H9 (cell line): Measurements from ENCODE around the gene CDY2A. TPM values are rescaled to one million over a fixed set of nuclear protein-coding genes. Genes with fewer than 3 reads are reported as not detected.
"Not testable (repeated sequence)": the region's sequence is repeated elsewhere in the genome, so short reads cannot be mapped to it uniquely, and the experiment has no call there.

Experiments
- DNase-seq: peaks from one replicate; pipeline ENCODE4 v3.0.0-alpha.2; 2017
- H2AFZ ChIP-seq: one replicate; pipeline ENCODE4 v1.6.1; 2013; ENCODE audit warnings: mild to moderate bottlenecking, low read length, control low read depth, moderate library complexity
- H2AK5ac ChIP-seq: 2 replicates; pipeline ENCODE4 v1.6.1; 2013; ENCODE audit warnings: low read length, control low read depth, mixed read lengths; ENCODE audit not compliant: insufficient read length
- H2BK120ac ChIP-seq: one replicate; pipeline ENCODE4 v1.6.1; 2013; ENCODE audit warnings: low read depth, mild to moderate bottlenecking, low read length, control low read depth, inconsistent platforms; ENCODE audit not compliant: poor library complexity, severe bottlenecking
- H2BK12ac ChIP-seq: 2 replicates; pipeline ENCODE4 v1.6.1; 2013; ENCODE audit warnings: low read length, control low read depth, mixed read lengths, low read depth; ENCODE audit not compliant: insufficient read length
- H2BK15ac ChIP-seq: 2 replicates; pipeline ENCODE4 v1.6.1; 2013; ENCODE audit warnings: low read depth, low read length, control low read depth
- H2BK20ac ChIP-seq: one replicate; pipeline ENCODE4 v1.6.1; 2013; ENCODE audit warnings: low read depth, mild to moderate bottlenecking, low read length, control low read depth, inconsistent platforms; ENCODE audit not compliant: poor library complexity, severe bottlenecking
- H2BK5ac ChIP-seq: 2 replicates; pipeline ENCODE4 v1.6.1; 2013; ENCODE audit warnings: low read length, control low read depth, mixed read lengths; ENCODE audit not compliant: insufficient read length
- H3K14ac ChIP-seq: 2 replicates; pipeline ENCODE4 v1.6.1; 2013; ENCODE audit warnings: low read length, control low read depth; ENCODE audit not compliant: insufficient read depth
- H3K18ac ChIP-seq: 2 replicates; pipeline ENCODE4 v1.6.1; 2013; ENCODE audit warnings: low read depth, mild to moderate bottlenecking, mixed read lengths, low read length, control low read depth; ENCODE audit not compliant: insufficient read length
- H3K23ac ChIP-seq: 2 replicates; pipeline ENCODE4 v1.6.1; 2013; ENCODE audit warnings: low read length, control low read depth, mixed read lengths, low read depth; ENCODE audit not compliant: insufficient read length
- H3K23me2 ChIP-seq: 2 replicates; pipeline ENCODE4 v1.6.1; 2013; ENCODE audit warnings: low read depth, mild to moderate bottlenecking, mixed read lengths, low read length, control low read depth; ENCODE audit not compliant: insufficient read length, poor library complexity, severe bottlenecking
- H3K27ac ChIP-seq: 2 replicates; pipeline ENCODE4 v1.5.1; 2013; ENCODE audit warnings: low read length, control low read depth, mixed read lengths, low read depth; ENCODE audit not compliant: insufficient read length
- H3K27me3 ChIP-seq: 2 replicates; pipeline ENCODE4 v1.6.1; 2013; ENCODE audit warnings: low read length, control low read depth, inconsistent platforms; ENCODE audit not compliant: insufficient read depth
- H3K4ac ChIP-seq: 2 replicates; pipeline ENCODE4 v1.6.1; 2013; ENCODE audit warnings: low read depth, mild to moderate bottlenecking, control low read depth, inconsistent platforms, low read length, moderate library complexity
- H3K4me1 ChIP-seq: 2 replicates; pipeline ENCODE4 v1.6.1; 2013; ENCODE audit warnings: low read length, control low read depth, inconsistent platforms; ENCODE audit not compliant: insufficient read depth
- H3K4me2 ChIP-seq: 2 replicates; pipeline ENCODE4 v1.6.1; 2013; ENCODE audit warnings: low read length, control low read depth, mixed read lengths; ENCODE audit not compliant: insufficient read length, insufficient read depth
- H3K56ac ChIP-seq: 2 replicates; pipeline ENCODE4 v1.6.1; 2013; ENCODE audit warnings: low read depth, mild to moderate bottlenecking, mixed read lengths, low read length, control low read depth; ENCODE audit not compliant: insufficient read length
- H3K79me1 ChIP-seq: 2 replicates; pipeline ENCODE4 v1.6.1; 2013; ENCODE audit warnings: low read depth, mild to moderate bottlenecking, moderate library complexity, low read length, control low read depth, inconsistent platforms; ENCODE audit not compliant: insufficient read depth, poor library complexity, severe bottlenecking
- H3K79me2 ChIP-seq: 2 replicates; pipeline ENCODE4 v1.6.1; 2013; ENCODE audit warnings: low read length, control low read depth, inconsistent platforms; ENCODE audit not compliant: insufficient read depth
- H3K9ac ChIP-seq: 2 replicates; pipeline ENCODE4 v1.6.1; 2013; ENCODE audit warnings: low read length, control low read depth, mixed read lengths; ENCODE audit not compliant: insufficient read length; ENCODE audit errors: extremely low read depth
- H3K9me3 ChIP-seq: one replicate; pipeline ENCODE4 v1.6.1; 2013; ENCODE audit warnings: low read depth, low read length, inconsistent platforms; ENCODE audit not compliant: control insufficient read depth
- H3T11ph ChIP-seq: one replicate; pipeline ENCODE4 v1.6.1; 2013; ENCODE audit warnings: mild to moderate bottlenecking, low read length, control low read depth, inconsistent platforms
- H4K20me1 ChIP-seq: one replicate; pipeline ENCODE4 v1.6.1; 2013; ENCODE audit not compliant: control insufficient read depth, insufficient read length, insufficient read depth
- H4K5ac ChIP-seq: 2 replicates; pipeline ENCODE4 v1.6.1; 2013; ENCODE audit warnings: low read depth, mild to moderate bottlenecking, mixed read lengths, low read length, control low read depth; ENCODE audit not compliant: insufficient read length
- H4K8ac ChIP-seq: replicated peaks from 2 replicates; pipeline ENCODE4 v1.6.1; 2013; ENCODE audit warnings: low read length, control low read depth, mixed read lengths, low read depth; ENCODE audit not compliant: insufficient read length
- H4K91ac ChIP-seq: 2 replicates; pipeline ENCODE4 v1.6.1; 2013; ENCODE audit warnings: low read depth, mild to moderate bottlenecking, moderate library complexity, mixed read lengths, low read length, control low read depth; ENCODE audit not compliant: insufficient read length
- H3K27ac Mint-ChIP-seq, 3 experiments: 2 replicates in 2 of 3; 3 replicates in 1 of 3; pipeline ENCODE4 v1.8.0; 2020 to 2021; ENCODE audit warnings: mixed read lengths in 3 of 3, mild to moderate bottlenecking in 1 of 3, moderate library complexity in 1 of 3
- H3K27me3 Mint-ChIP-seq: 2 replicates; pipeline ENCODE4 v1.8.0; 2021; ENCODE audit warnings: low read depth, mild to moderate bottlenecking, moderate library complexity, mixed read lengths
- H3K36me3 Mint-ChIP-seq, 3 experiments: 2 replicates in 2 of 3; 3 replicates in 1 of 3; pipeline ENCODE4 v1.8.0; 2020 to 2021; ENCODE audit warnings: low read depth in 3 of 3, mixed read lengths in 3 of 3; ENCODE audit not compliant: insufficient read depth in 1 of 3
- H3K4me1 Mint-ChIP-seq, 2 experiments: 2 replicates each; pipeline ENCODE4 v1.8.0; 2020; ENCODE audit warnings: mixed read lengths in 2 of 2
- H3K4me3 Mint-ChIP-seq, 2 experiments: 2 replicates in 1 of 2; 3 replicates in 1 of 2; pipeline ENCODE4 v1.8.0; 2020 to 2021; ENCODE audit warnings: mild to moderate bottlenecking in 2 of 2, mixed read lengths in 2 of 2, moderate library complexity in 1 of 2
- H3K9me3 Mint-ChIP-seq, 2 experiments: 2 replicates in 1 of 2; 3 replicates in 1 of 2; pipeline ENCODE4 v1.8.0; 2020; ENCODE audit warnings: mild to moderate bottlenecking in 2 of 2, mixed read lengths in 2 of 2, moderate library complexity in 1 of 2
- WGBS: extraction: QIAGEN DNeasy Blood & Tissue Kit; methylation state at CpG from one replicate; pipeline ENCODE4 v1.1.7; 2013; ENCODE audit warnings: missing lambda C conversion rate, low lambda C conversion rate, mixed read lengths; ENCODE audit not compliant: insufficient read length; ENCODE audit errors: extremely low coverage; 5-methylcytosine and 5-hydroxymethylcytosine counted together
- total RNA-seq: library from RNA; stranded (reverse); gene quantifications from 2 replicates; pipeline ENCODE4 v1.2.1, GENCODE V29; 2021

The CDY2A gene
- total RNA-seq, 1 experiment from 2014 or later, result not detected

DNA sequence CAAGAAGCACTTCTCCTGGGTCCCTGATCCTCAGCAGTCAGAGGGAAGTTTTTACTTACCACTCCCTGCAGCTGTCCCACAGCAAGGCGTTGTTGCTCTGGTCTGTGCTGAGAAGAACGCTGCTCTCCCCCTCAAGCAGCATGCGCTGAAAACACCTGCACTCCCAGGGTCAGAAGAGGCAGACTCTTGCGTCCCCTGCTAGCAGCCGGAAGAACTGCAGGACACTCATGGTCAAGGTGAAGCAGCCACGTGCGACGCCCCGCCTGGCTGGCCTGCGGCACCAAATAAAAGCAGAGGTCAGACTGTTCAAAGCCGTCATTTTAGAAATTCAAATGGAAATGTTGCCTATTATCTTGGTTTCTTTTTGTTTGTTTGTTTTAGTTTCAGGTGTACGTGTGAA lies 47.9 kb downstream of the CDY2A start:
- H3K27me3 ChIP-seq, H3K4me1 Mint-ChIP-seq, H3K9me3 ChIP-seq, H3K4me3 Mint-ChIP-seq, H2BK5ac ChIP-seq, DNase-seq, H2BK120ac ChIP-seq, H4K20me1 ChIP-seq, H3K79me1 ChIP-seq, H2AFZ ChIP-seq, H3K23me2 ChIP-seq, H3K23ac ChIP-seq, H2AK5ac ChIP-seq, H3K56ac ChIP-seq, H3T11ph ChIP-seq, H3K4ac ChIP-seq, H4K91ac ChIP-seq, H2BK15ac ChIP-seq, H3K4me2 ChIP-seq, H3K18ac ChIP-seq, H4K8ac ChIP-seq, H3K14ac ChIP-seq, H3K27ac Mint-ChIP-seq, H3K9ac ChIP-seq, H3K36me3 Mint-ChIP-seq, H4K5ac ChIP-seq, H3K79me2 ChIP-seq, H2BK20ac ChIP-seq, H3K27me3 Mint-ChIP-seq, H3K27ac ChIP-seq, H2BK12ac ChIP-seq, H3K9me3 Mint-ChIP-seq, H3K4me1 ChIP-seq: not testable (repeated sequence)
- whole genome bisulfite sequencing, result no CpG with 5 or more reads among the region's 12 CpGs

Other genes starting within 250 kb of the CDY2A start
- not detected in 2 replicates for gene CDY2B, start 145.6 kb upstream of the CDY2A start, total RNA-seq